T-helper 1 cell treated with Interleukin-12 subunit alpha and Interleukin-12 subunit beta and Interleukin-4 antibody, amounts not matched to agents 30 ng/mL and 1 ng/mL, for 36 hours (primary cell): ENCODE measurements around the gene MIS18A. TPM values are rescaled to one million over a fixed set of nuclear protein-coding genes. Genes with fewer than 3 reads are reported as not detected.
"Not testable (repeated sequence)": the region's sequence is repeated elsewhere in the genome, so short reads cannot be mapped to it uniquely, and the experiment has no call there.

Experiments
- intact Hi-C: fragments of 100-400 bp; cut with micrococcal nuclease; formaldehyde crosslinking; loops from one replicate; pipeline ENCODE4 v1.15.1; 2024
- total RNA-seq: library from RNA; stranded (reverse); gene quantifications from 2 replicates; pipeline ENCODE4 v1.2.3, GENCODE V29; 2022

Gene MIS18A
- total RNA-seq = 17.0 and 20.8 TPM in 2 replicates

GRCh38 chr21:32278518-32279376 is at the start of gene MIS18A:
MIS18A (minus strand) TSS chr21:32279049; CDS start chr21:32279014, 35 bp downstream.
- intact Hi-C loops = loop anchor here (1.0 to 5.0 kb wide), 11 partner anchors 115 to 1364 kb away; partner anchors contain the start of genes CFAP298, DNAJC28, EVA1C and ITSN1

GRCh38 chr21:32328595-32328994 is 49.7 kb upstream of the MIS18A start:
- intact Hi-C loops = no loop called here

GRCh38 chr21:32325706-32326105 is 46.9 kb upstream of the MIS18A start:
- intact Hi-C loops = no loop called here

GRCh38 chr21:32322676-32323075 is 43.8 kb upstream of the MIS18A start:
- intact Hi-C loops = no loop called here

GRCh38 chr21:32322103-32322502 is 43.3 kb upstream of the MIS18A start:
- intact Hi-C loops = no loop called here

- intact Hi-C loops = no loop called here
Observed at GRCh38 chr21:32321480-32321879, 42.6 kb upstream of the MIS18A start.

- intact Hi-C loops = no loop called here
Observed at GRCh38 chr21:32320726-32321125, 41.9 kb upstream of the MIS18A start.

GRCh38 chr21:32320059-32320458 is 41.2 kb upstream of the MIS18A start:
- intact Hi-C loops = no loop called here

- intact Hi-C loops = no loop called here
Observed at GRCh38 chr21:32319012-32319411, 40.2 kb upstream of the MIS18A start.

- intact Hi-C loops = no loop called here
Observed at GRCh38 chr21:32317726-32318125, 38.9 kb upstream of the MIS18A start.

- intact Hi-C loops = no loop called here
Observed at GRCh38 chr21:32316361-32317215, 37.7 kb upstream of the MIS18A start.

GRCh38 chr21:32315511-32316281 is 36.8 kb upstream of the MIS18A start:
- intact Hi-C loops = no loop called here

GRCh38 chr21:32314806-32315205 is 36.0 kb upstream of the MIS18A start:
- intact Hi-C loops = no loop called here

- intact Hi-C loops = no loop called here
Observed at GRCh38 chr21:32312976-32313375, 34.1 kb upstream of the MIS18A start.

GRCh38 chr21:32312326-32312725 is 33.5 kb upstream of the MIS18A start:
- intact Hi-C loops = no loop called here

GRCh38 chr21:32311621-32312020 is 32.8 kb upstream of the MIS18A start:
- intact Hi-C loops = no loop called here

GRCh38 chr21:32310976-32311375 is 32.1 kb upstream of the MIS18A start:
- intact Hi-C loops = not testable (repeated sequence)

- intact Hi-C loops = no loop called here
Observed at GRCh38 chr21:32309906-32310460, 31.1 kb upstream of the MIS18A start.

- intact Hi-C loops = no loop called here
Observed at GRCh38 chr21:32308696-32309095, 29.8 kb upstream of the MIS18A start.

GRCh38 chr21:32307706-32308105 is 28.9 kb upstream of the MIS18A start:
- intact Hi-C loops = no loop called here
